ENCODE results near the gene IQCH. TPM values are rescaled to one million over a fixed set of nuclear protein-coding genes. Genes with fewer than 3 reads are reported as not detected.
A peak's percentile ranks its signal among the peaks of the same experiment; 100 is the strongest.

Gene IQCH
- polyA plus RNA-seq, 1 donor (not counting 4 experiments of a cell fraction or from before 2014, with no cell fraction given), result 2.6 TPM

DNA sequence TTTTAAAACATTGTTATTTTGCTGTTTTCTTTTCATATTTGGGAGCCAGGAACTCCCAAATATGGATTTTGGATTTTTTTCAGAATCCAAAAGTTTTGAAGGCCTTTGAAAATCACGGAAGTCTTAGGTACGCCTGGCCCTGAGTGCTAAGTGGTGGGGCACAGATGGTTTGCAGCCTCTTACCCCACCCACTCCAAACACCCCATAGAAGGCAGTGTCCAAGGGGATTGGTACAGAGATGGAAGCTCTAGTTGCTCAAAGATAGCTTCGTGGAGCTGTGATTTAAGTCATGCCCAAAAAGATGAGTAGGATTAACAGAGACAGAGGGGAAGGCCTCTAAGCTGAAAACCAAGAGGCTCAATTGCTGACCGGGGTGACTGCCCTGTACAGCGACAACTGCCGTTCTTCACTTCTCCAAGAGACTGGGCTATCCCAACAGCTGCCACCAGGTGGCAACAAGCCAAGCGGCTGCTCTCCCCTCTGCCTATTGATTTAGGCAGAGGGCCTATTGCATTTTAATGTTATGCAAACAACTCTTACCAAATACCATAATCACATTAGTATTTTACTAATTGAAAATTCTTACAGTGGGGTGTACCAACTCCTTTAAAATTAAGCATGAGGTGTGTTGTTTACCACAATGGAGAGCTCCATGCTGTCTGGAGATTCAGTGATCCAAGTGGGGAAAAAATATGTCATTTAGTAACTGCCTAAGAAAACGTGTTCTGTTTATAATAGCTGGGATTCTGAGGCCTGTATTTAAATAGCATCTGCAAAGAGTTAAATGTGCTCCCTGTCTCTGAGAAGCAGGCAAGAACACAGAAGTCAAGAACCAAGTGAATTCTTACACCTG is 202.3 kb downstream of the IQCH start:
- Histone ChIP-seq H3K27me3 (ENCODE audit: control insufficient read depth, extremely low read depth, insufficient read depth, low read length) (no peaks in the 10 kb centered on the region), H3K9me3 (ENCODE audit: control insufficient read depth, low read depth, low read length) (no peaks in the 10 kb centered on the region), H3K27ac (ENCODE audit: control insufficient read depth, insufficient read depth, low read length) (no peak overlapping the region), H3K4me3 (ENCODE audit: control insufficient read depth in 2 of 3, extremely low read depth in 1 of 3, insufficient read depth in 2 of 3, low read depth in 1 of 3, low read length in 3 of 3) (no peak overlapping the region), H3K36me3 (ENCODE audit: control insufficient read depth in 2 of 2, extremely low read depth in 1 of 2, insufficient read depth in 2 of 2, low read length in 2 of 2) (peaks cover 0 to 1% of the 10 kb centered on the region in 2 experiments), H3K9me1 (ENCODE audit: control insufficient read depth, extremely low read depth, insufficient read depth, low read length) (no peaks in the 10 kb centered on the region), H3K4me2 (ENCODE audit: control insufficient read depth, extremely low read depth, insufficient read depth, low read depth, low read length) (no peak overlapping the region), H2AFZ (ENCODE audit: control insufficient read depth, low read length) (no peak overlapping the region), H3K4me1 (ENCODE audit: control insufficient read depth, extremely low read depth, insufficient read depth, low read length) (peaks cover 3% of the 10 kb centered on the region), H4K20me1 (ENCODE audit: control insufficient read depth, extremely low read depth, insufficient read depth, low read length) (no peaks in the 10 kb centered on the region), H3K9ac (ENCODE audit: control insufficient read depth, extremely low read depth, insufficient read depth, low read length) (no peak overlapping the region), H3K79me2 (ENCODE audit: control insufficient read depth, insufficient read depth, low read length) (no peaks in the 10 kb centered on the region)
- DNase-seq (ENCODE audit: low read depth, low spot score) (peak; percentile 15), FAIRE-seq (peak; percentile 71)
- dilution Hi-C loops (cut with MboI; ENCODE audit: extremely low pct_ligation_motif_present, low sequenced_read_pairs), result no loop called here
- TF ChIP-seq EZH2 (IDR thresholded peaks at IDR 0.05; ENCODE audit: low read length), result no peak
- peak; percentile 84 to 93 (median 91) for TF ChIP-seq CTCF (optimal IDR thresholded peaks at IDR 0.05 in 1 of 3, IDR thresholded peaks at IDR 0.05 in 1 of 3, conservative IDR thresholded peaks at IDR 0.05 in 1 of 3; ENCODE audit: extremely low read depth in 1 of 3, insufficient read depth in 2 of 3, low read length in 3 of 3)

DNA sequence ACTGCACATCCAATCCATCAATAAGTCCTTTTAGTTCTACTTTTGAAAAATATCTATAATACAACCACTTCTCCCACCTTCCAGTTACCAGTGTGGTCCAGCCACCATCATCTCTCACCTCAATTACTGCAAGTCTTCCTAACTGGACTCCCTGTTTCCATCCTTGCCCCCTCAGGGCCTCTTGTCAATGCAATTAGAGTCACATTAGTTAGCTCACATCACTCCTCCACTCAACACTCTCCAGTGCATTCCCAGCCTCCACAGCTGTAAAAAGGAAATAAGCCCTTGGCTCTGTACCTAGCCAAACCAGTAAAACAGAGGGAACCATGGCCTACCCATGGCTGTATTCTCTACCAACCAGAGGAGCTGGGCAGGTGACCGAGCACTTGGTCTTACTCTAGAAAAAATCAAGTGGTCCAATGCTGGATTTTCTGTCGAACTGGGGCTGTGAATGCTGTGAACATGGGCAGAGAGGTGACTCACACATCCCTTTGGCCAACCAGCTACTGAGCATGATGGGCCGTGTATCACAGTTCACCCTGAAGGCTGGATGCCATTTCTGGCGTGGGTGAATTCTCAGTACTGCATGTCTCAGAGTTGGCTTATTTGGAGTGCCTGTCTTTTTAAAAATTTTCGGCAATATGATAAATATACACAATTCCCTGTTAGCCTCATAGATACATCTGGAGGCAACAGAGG is 203.9 kb downstream of the IQCH start:
- H3K4me3 ChIP-seq (ENCODE audit: control insufficient read depth in 2 of 3, extremely low read depth in 1 of 3, insufficient read depth in 2 of 3, low read depth in 1 of 3, low read length in 3 of 3), result no peak overlapping the region
- DNase-seq (ENCODE audit: low read depth, low spot score), result no peak
- H3K4me2 ChIP-seq (ENCODE audit: control insufficient read depth, extremely low read depth, insufficient read depth, low read depth, low read length), result no peak overlapping the region
- H3K9me3 ChIP-seq (ENCODE audit: control insufficient read depth, low read depth, low read length), result no peaks in the 10 kb centered on the region
- peaks cover 0 to 1% of the 10 kb centered on the region in 2 experiments for H3K36me3 ChIP-seq (ENCODE audit: control insufficient read depth in 2 of 2, extremely low read depth in 1 of 2, insufficient read depth in 2 of 2, low read length in 2 of 2)
- dilution Hi-C loops (cut with MboI; ENCODE audit: extremely low pct_ligation_motif_present, low sequenced_read_pairs), result no loop called here
- H2AFZ ChIP-seq (ENCODE audit: control insufficient read depth, low read length), result no peak overlapping the region
- no peaks in the 10 kb centered on the region for H3K9me1 ChIP-seq (ENCODE audit: control insufficient read depth, extremely low read depth, insufficient read depth, low read length)
- H3K79me2 ChIP-seq (ENCODE audit: control insufficient read depth, insufficient read depth, low read length), result no peaks in the 10 kb centered on the region
- H3K9ac ChIP-seq (ENCODE audit: control insufficient read depth, extremely low read depth, insufficient read depth, low read length), result no peak overlapping the region
- no peak overlapping the region for H3K27ac ChIP-seq (ENCODE audit: control insufficient read depth, insufficient read depth, low read length)
- peaks cover 3% of the 10 kb centered on the region for H3K4me1 ChIP-seq (ENCODE audit: control insufficient read depth, extremely low read depth, insufficient read depth, low read length)
- no peaks in the 10 kb centered on the region for H4K20me1 ChIP-seq (ENCODE audit: control insufficient read depth, extremely low read depth, insufficient read depth, low read length)
- FAIRE-seq, result no peak
- H3K27me3 ChIP-seq (ENCODE audit: control insufficient read depth, extremely low read depth, insufficient read depth, low read length), result no peaks in the 10 kb centered on the region
- TF ChIP-seq EZH2 (IDR thresholded peaks at IDR 0.05; ENCODE audit: low read length), result no peak
- TF ChIP-seq CTCF (optimal IDR thresholded peaks at IDR 0.05 in 1 of 3, IDR thresholded peaks at IDR 0.05 in 1 of 3, conservative IDR thresholded peaks at IDR 0.05 in 1 of 3; ENCODE audit: extremely low read depth in 1 of 3, insufficient read depth in 2 of 3, low read length in 3 of 3), result no peak
